ENCODE measurements around the gene PRRX1.

GRCh38 chr1:170729225-170730002 is 65.5 kb downstream of the PRRX1 start:
- TF ChIP-seq YY1 (IDR thresholded peaks at IDR 0.05; ENCODE audit: low read depth) = no peak
- TF ChIP-seq CEBPB (IDR thresholded peaks at IDR 0.05) = no peak
- no peak for TF ChIP-seq CREB1 (IDR thresholded peaks at IDR 0.05; ENCODE audit: low read depth)
